NCI-H69 (cell line): ENCODE measurements around the gene SOHLH1.

ENCODE experiments used
- DNase-seq: peaks from one replicate; lab custom pipeline; 2025; lab: John Stamatoyannopoulos, UW

Gene SOHLH1

GRCh38 chr9:135661816-135662560 is 37.3 kb downstream of the SOHLH1 start:
- DNase-seq: no peak

- no peak for DNase-seq
Observed at GRCh38 chr9:135660407-135660806, 38.9 kb downstream of the SOHLH1 start.

GRCh38 chr9:135659252-135659651 is 40.0 kb downstream of the SOHLH1 start:
- DNase-seq: no peak

GRCh38 chr9:135657416-135657815 is 41.9 kb downstream of the SOHLH1 start:
- DNase-seq: no peak

GRCh38 chr9:135655317-135655716 is 44.0 kb downstream of the SOHLH1 start:
- DNase-seq: no peak

GRCh38 chr9:135650408-135650807 is 48.9 kb downstream of the SOHLH1 start:
- DNase-seq: no peak

- no peak for DNase-seq
Observed at GRCh38 chr9:135649508-135649907, 49.8 kb downstream of the SOHLH1 start.

GRCh38 chr9:135648494-135649410 is 50.5 kb downstream of the SOHLH1 start:
- DNase-seq: no peak

- no peak for DNase-seq
Observed at GRCh38 chr9:135647884-135648283, 51.4 kb downstream of the SOHLH1 start.

- peak; percentile 24 for DNase-seq
Observed at GRCh38 chr9:135644631-135645218, 54.6 kb downstream of the SOHLH1 start.
